HG02840 (cell line): ENCODE measurements around the gene ANKRD24.
"Not testable (repeated sequence)": the region's sequence is repeated elsewhere in the genome, so short reads cannot be mapped to it uniquely, and the experiment has no call there.

ENCODE experiments used
- ATAC-seq: cut with Tn5 transposase; IDR thresholded peaks from one replicate; pipeline ENCODE4 v1.9.1; 2021; ENCODE audit warnings: mild to moderate bottlenecking, moderate library complexity, moderate number of reproducible peaks; ENCODE audit not compliant: unreplicated experiment, low FRiP score

ANKRD24 gene

DNA sequence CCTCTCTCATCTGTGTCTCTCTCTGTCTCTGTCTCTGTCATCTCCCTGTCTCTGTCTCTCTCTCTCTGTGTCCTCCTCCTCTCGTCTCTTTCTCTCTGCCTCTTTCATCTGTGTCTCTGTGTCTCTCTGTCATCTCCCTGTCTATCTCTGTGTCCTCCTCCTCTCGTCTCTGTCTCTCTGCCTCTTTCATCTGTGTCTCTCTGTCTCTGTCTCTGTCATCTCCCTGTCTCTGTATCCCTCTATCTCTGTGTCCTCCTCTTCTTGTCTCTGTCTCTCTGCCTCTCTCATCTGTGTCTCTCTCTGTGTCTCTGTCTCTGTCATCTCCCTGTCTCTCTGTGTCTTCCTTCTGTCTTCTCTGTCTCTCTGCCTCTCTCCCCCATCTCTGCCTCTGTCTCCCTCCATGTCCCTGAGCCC is 46.3 kb downstream of the ANKRD24 start:
- no peak for ATAC-seq

DNA sequence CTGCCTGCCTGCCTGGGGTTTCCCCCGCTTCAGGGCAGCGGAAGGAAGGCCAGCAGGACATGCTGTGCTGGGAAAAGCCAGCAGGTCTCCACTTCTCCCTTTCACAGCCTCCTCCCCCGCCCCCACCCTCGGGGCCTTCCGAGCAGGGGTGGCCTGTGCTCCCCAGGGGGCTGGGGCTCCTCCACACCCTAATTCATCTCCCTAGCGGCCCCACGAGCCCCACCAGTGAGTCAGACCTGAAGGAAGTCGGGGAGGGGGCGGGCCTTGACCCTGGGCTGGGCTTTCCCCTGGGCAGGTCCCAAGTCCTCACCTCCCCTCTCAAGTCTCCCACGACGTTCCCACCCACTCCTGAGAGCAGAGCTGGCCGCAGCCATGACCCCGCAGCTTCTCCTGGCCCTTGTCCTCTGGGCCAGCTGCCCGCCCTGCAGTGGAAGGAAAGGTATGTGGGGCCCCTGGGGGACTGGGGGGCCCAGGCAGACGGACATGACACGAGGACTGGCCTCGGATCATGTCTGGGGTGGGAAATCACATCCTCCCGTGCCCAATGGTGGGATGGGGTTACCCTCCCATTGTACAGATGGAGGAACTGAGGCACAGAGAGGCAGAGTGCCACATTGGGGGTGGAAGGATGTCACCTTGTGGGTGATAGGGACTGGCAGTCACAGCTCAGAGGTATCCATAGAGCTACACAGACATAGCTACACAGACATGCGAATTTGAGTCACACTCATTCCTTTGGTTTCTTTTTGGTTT is 46.9 kb downstream of the ANKRD24 start, which contains the start of gene EBI3:
Gene EBI3, plus strand, starts transcription at position 345 of the 753 bp plus-strand sequence. Its CDS starts 28 bp downstream, at position 373.
- peak; percentile 53 for ATAC-seq

DNA sequence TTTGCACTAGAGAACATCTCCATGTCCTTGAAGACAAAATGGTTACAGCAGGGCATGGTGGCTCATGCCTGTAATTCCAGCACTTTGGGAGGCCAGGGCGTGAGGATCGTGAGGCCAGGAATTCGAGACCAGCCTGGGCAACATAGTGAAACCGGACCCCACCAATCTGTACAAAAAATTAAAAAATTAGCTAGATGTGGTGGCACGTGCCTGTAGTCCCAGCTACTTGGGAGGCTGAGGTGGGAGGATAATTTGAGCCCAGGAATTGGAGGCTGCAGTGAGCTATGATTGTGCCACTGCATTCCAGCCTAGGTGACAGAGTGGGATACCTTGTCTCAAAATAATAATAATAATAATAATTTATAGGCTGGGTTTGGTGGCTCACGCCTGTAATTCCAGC is 47.7 kb downstream of the ANKRD24 start:
- not testable (repeated sequence) for ATAC-seq

DNA sequence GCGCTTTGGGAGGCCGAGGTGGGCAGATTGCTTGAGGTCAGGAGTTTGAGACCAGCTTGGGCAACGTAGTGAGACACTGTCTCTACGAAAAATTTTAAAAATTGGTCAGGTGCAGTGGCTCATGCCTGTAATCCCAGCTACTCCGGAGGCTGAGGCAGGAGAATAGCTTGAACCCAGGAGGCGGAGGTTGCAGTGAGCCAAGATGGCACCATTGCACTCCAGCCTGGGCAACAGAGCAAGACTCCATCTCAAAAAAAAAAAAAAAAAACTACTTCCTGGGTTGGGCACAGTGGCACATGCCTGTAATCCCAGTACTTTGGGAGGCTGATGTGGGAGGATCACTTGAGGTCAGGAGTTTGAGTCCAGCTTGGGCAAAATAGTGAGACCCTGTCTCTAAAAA is 49.0 kb downstream of the ANKRD24 start:
- ATAC-seq: not testable (repeated sequence)

DNA sequence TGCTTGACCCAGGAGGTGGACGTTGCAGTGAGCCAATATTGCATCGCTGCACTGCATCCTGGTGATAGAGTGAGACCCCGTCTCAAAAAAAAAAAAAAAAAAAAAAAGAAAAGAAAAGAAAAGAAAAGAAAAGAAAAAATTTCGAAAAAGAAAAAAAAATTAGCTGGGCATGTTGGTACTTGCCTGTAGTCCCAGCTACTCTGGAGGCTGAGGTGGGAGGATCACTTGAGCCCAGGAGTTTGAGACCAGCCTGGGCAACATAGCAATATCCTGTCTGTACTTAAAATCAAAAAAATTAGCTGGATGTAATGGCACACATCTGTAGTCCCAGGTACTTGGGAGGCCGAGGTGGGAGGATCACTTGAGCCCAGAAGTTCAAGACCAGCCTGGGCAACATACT is 49.6 kb downstream of the ANKRD24 start:
- not testable (repeated sequence) for ATAC-seq

DNA sequence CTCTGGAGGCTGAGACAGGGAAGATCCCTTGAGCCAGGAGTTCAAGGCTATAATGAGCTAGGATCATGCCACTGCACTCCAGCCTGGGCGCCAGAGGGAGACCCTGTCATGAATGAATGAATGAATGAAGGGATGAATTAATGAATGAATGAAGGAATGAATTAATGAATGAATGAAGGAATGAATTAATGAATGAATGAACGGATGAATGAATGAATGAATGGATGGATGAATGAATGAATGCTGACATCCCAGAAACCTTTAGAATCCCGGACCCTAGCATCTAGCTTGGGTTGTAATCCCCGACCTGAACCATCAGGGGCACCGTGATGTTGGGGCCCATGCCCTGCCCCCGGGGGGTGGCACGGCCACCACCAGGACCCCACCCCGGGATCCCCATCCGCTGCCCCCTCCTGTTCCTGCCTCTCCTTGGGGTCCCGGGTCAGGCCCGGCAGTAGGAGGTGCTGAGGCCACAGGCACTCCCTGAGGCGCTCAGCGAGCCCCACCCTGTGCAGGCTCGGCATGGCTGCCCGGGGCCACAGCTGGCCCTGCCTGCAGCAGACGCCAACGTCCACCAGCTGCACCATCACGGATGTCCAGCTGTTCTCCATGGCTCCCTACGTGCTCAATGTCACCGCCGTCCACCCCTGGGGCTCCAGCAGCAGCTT is 50.3 kb downstream of the ANKRD24 start:
- ATAC-seq: no peak

DNA sequence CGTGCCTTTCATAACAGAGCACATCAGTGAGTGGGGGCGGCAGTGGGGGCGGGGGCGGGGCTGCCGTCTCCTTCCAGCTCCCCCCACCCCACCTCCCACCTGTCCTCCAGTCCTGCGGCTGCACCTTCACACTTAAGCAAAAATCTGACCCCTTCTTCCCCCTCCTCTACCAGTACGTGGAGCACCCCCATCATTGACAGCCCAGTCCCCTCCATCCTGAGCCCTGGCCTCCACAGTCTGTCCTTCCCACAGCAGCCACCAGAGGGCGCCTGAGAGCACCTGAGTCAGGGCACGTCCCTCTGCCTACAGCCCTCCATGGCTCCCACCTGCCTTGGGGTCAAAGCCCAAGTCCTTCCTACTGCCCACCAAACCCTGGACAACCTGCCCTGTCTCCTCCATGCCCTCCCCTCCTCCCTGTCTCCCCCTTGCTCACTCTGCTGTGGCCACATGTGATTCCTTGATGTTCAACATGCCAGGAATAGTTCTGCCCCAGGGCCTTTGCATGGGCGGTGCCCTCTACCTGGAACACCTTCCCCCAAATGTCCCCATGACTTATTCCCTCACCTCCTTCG is 50.9 kb downstream of the ANKRD24 start:
- ATAC-seq: no peak

DNA sequence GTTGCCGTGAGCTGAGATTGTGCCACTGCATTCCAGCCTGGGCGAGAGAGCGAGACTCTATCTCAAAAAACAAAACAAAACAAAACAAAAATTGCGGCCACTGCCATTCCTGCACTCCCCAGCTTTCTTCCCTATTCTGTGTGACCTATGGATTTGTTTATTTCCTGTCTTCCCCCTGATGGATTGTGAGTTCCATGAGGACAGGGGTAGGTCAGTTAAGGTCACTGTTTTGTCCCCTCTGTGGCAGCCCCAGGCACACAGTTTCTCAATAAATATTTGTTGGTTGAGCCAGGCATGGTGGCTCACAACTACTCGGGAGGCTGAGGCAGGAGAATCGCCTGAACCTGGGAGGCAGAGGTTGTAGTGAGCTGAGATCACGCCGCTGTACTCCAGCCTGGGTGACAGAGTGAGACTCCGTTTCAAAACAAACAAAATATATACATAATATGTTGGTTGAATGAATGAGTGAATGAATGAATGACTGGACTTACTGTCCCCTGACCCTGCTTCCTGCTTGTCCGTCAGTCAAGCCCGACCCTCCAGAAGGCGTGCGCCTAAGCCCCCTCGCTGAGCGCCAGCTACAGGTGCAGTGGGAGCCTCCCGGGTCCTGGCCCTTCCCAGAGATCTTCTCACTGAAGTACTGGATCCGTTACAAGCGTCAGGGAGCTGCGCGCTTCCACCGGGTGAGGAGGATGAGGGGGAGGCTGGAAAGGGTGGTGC is 51.8 kb downstream of the ANKRD24 start:
- ATAC-seq: no peak

DNA sequence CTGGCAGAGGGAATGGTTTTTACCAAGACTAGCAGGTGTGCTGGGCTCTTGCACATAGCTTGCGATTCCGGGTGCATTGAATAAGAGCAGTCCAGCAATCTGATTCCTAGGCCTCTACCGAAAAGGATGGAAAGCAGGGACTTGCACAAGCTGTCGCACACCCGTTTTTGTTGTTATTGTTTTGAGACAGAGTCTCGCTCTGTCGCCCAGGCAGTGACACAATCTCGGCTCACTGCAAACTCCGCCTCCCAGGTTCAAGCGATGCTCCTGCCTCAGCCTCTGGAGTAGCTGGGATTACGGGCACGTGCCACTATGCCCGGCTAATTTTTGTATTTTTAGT is 52.3 kb downstream of the ANKRD24 start:
- no peak for ATAC-seq

DNA sequence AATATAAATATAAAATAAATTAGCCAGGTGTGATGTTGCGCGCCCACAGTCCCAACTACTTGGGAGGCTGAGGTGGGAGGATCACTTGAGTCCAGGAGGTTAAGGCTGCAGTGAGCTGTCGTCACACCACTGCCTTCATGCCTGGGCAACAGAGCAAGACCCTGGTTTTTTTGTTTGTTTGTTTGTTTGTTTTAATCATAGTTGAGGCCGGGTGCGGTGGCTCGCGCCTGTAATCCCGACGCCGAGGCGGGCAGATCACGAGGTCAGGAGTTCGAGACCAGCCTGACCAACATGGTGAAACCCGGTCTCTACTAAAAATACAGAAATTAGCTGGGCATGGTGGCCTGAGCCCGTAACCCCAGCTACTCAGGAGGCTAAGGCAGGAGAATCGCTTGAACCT is 55.0 kb downstream of the ANKRD24 start:
- ATAC-seq: not testable (repeated sequence)

DNA sequence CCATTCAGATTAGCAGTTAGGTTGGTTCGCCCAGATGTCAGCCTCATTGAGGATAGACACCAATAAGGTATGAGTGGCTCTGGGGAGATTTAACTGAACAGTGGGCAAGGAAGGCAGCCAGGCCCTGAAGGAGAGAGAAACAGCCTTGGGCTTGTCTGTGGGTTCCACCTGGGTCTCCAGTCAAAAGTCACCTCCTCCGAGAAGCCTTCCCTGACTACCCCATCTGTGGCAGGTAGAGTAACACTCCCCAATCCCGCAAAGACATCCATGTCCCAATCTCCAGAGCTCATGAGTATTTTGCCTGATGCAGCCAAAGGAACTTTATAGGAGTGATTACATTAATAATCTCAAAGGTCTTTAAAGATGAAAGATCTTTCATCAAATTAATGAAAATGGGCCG is 56.3 kb downstream of the ANKRD24 start:
- ATAC-seq: no peak

DNA sequence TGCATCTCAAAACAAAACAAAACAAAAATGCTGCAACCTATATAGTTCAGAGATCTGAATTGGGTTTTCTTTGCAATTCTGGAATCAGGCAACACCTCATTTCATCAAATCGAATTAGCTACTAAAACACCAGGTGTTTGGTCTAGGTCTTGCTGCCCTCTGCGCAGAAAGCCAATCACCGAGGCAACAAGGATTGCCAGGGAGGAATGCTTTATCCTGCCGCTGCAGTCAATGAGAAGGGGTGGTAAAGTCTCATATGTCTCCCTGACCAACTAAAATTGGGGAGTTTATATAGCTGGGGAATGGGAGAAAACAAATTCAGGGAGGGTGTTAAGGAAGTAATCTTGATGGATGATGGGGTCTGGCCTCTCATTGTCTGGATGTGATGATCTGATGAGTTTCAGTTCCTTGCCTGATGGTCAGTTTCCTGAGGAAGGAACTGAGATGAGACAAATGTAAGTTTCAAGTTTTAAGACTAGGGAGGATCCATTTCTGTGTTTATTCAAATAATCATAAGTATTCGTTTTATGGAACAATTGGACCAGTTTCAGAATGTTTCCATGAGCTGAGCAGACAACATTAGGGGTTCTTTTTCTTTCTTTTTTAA is 59.4 kb downstream of the ANKRD24 start:
- ATAC-seq: no peak

DNA sequence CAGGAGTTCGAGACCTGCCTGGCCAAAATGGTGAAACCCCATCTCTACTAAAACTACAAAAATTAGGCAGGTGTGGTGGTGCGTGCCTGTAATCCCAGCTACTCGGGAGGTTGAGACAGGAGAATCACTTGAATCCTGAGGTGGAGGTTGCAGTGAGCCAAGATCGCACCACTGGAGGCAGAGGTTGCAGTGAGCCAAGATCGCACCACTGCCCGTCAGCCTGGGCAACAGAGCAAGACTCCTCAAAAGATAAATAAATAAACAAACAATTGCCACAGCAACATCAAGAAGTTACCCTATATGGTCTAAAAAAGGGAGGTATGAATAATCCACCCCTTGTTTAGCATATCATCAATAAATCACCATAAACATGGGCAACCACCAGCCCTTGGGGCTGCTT is 63.4 kb downstream of the ANKRD24 start:
- not testable (repeated sequence) for ATAC-seq

DNA sequence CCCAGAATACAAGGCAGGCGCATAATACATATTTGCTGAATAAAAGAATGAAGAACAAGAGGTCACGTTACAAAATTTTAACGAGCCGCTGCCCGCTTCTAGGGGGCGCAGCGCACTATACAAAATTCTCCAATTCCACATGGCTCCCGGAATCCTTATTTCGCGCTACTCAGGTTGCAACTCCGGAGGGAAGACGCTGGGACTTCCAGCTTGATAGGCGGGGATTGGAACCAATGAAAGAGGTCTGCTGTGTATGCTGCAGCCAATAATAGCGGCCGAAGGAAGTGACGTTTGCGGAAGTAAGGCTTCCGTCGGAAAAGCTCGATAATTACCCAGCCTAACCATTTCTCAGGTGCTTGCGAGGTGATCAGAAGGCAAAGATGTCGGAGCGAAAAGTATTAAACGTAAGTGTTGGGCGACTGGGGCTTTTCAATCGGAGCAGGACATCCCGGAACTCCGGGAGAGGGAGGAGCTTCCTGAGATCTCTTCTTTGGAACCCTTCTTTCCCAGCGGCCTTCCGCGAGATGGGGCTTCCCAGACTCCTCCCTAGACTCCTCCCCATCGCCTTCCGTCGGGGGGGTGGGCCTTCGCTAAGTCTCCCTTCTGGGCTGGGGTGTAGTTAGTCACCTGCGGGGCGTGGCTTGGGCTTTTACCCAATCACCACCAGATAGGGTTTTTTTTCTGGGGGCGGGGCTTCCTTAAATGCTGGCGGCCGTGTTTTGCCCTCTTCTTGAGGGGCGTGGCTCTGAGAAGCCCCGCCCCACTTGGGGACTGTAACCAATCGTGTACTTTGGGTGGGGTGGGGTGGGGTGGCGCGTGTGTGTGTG is 64.5 kb downstream of the ANKRD24 start, which contains the start of gene YJU2:
Gene YJU2, plus strand, starts transcription at position 314 of the 827 bp plus-strand sequence. Its CDS starts 67 bp downstream, at position 381.
- peak; percentile 81 for ATAC-seq

DNA sequence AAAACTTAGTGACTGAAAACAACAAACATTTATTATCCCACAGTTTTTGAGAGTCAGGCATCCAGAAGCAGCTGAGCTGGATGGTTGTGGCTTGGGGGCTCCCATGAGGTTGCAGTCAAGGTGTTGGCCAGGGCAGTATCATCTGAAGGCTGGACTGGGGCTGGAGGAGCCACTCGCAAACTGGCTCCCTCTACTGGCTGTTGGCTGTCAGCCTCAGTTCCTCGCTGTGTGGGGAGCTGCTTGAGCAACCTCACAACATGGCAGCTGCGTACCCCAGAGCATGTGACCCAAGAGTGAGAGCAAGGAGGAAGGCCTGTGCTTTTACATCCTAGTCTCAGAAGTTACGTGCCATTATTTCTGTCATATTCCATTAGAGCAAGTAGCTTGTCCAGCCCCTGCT is 74.1 kb downstream of the ANKRD24 start:
- ATAC-seq: no peak

DNA sequence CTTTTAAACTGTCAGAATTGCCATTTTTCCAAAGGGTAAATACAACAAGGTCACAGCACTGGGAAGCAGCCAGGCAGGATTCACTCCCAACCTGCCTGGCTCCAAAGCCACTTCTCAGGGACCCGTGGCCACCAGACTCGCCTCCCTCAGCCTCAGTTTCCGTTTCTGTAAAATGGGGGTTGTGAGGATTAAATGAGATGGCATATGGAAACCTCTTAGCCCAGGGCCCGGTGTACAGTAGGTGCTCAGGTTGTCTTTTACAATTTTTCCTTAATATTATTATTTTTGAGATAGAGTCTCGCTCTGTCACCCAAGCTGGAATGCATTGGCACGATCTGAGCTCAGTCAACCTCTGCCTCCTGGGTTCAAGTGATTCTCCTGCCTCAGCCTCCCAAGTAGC is 74.5 kb downstream of the ANKRD24 start:
- ATAC-seq: no peak

DNA sequence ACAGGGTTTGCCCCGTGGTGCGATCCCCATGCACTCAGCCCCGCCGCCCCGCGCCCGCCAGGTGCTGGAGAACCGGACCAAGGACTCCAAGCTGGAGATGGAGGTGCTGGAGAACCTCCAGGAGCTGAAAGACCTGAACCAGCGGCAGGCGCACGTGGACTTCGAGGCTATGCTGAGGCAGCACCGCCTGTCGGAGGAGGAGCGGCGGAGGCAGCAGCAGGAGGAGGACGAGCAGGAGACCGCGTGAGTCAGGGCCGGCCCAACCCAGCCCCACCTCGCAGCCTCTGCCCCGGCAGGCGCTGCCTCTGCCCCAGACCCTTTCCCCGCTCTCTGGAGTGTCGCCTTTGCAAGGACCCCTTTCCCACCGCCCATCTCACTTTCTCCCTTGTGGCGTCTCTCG is 75.7 kb downstream of the ANKRD24 start:
- ATAC-seq: no peak

DNA sequence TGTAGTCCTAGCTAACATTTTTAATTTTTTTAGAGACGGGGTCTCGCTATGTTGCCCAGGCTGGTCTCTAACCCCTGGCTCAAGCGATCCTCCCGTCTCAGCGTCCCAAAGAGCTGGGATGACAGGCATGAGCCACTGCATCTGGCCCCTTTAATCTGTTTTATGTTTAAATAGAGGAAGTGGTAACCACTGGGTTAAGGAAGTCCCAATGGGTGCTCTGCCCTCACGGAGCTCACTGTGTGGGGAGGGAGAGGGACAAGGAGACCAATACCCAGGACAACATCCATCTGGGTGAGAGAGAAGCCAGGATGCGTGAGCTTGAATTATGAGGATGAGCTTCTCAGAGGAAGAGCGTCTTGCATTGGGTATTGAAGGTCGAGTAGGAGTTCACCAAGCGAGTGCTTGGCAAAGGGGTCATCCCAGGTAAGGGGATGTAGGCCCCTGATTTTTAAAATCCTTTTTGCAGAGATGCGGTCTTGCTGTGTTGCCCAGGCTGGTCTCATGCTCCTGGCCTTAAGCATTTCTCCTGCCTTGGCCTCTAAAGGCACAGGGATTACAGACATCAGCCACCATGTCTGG is 78.2 kb downstream of the ANKRD24 start:
- ATAC-seq: no peak

DNA sequence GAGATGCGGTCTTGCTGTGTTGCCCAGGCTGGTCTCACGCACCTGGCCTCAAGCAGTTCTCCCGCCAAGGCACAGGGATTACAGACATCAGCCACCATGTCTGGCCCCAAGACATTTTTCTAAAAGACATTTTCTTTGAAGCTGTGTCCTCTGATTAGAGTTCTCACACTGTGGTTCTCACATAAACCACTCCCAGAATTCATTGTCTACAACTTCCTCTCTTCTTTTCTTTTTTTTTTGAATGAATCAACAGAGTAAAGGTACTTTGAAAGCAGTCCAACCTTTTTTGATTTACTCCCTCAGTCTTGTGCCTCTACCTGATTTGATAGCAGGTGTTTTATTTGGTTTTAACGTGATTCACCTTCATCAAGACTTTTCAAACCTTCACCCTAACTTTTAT is 82.3 kb downstream of the ANKRD24 start:
- no peak for ATAC-seq
